Retinal pigment epithelial cell (primary cell): ENCODE data around the gene PTMA.

Source experiments
- DNase-seq: peaks from one replicate; pipeline ENCODE4 v3.0.0-alpha.2; 2010; ENCODE audit warnings: low read depth
- H3K4me3 ChIP-seq: 2 replicates; pipeline ENCODE4 v1.5.1; 2011; ENCODE audit warnings: mild to moderate bottlenecking, low read length, control low read depth, moderate library complexity
- CTCF ChIP-seq: conservative IDR thresholded peaks from 2 replicates; pipeline ENCODE4 v1.5.1; 2011; ENCODE audit warnings: low read depth, low read length, control low read depth, inconsistent platforms

PTMA gene

GRCh38 chr2:231689124-231689893 is 19.0 kb upstream of the PTMA start:
- DNase-seq, result no peak
- H3K4me3 ChIP-seq, result no peak overlapping the region
- TF ChIP-seq CTCF, result no peak

- H3K4me3 ChIP-seq, result no peak overlapping the region
- no peak for TF ChIP-seq CTCF
- no peak for DNase-seq
Observed at GRCh38 chr2:231691251-231691772, 17.0 kb upstream of the PTMA start.

- H3K4me3 ChIP-seq, result no peak overlapping the region
- no peak for TF ChIP-seq CTCF
- no peak for DNase-seq
Observed at GRCh38 chr2:231692847-231693246, 15.5 kb upstream of the PTMA start.

- no peak for TF ChIP-seq CTCF
- DNase-seq, result no peak
- H3K4me3 ChIP-seq, result no peak overlapping the region
Observed at GRCh38 chr2:231693956-231694355, 14.4 kb upstream of the PTMA start.

- no peak for DNase-seq
- no peak overlapping the region for H3K4me3 ChIP-seq
- TF ChIP-seq CTCF, result no peak
Observed at GRCh38 chr2:231696004-231696367, 12.3 kb upstream of the PTMA start.

- DNase-seq, result no peak
- no peak overlapping the region for H3K4me3 ChIP-seq
- TF ChIP-seq CTCF, result no peak
Observed at GRCh38 chr2:231699006-231699405, 9.3 kb upstream of the PTMA start.
